Activated B cell treated with CpG ODN at 0.5 μM for 24 hours (primary cell): ENCODE results near the gene DLD. TPM values are rescaled to one million over a fixed set of nuclear protein-coding genes. Genes with fewer than 3 reads are reported as not detected.

Source experiments
- ATAC-seq: fragments of 200-7000 bp; cut with Tn5 transposase; one replicate; pipeline ENCODE4 v1.10.0; 2021; ENCODE audit warnings: low read depth, mild to moderate bottlenecking, moderate library complexity
- CTCF ChIA-PET: fragments of 350-600 bp; sonication (Branson Sonifier 250); formaldehyde crosslinking; loops from one replicate; lab custom pipeline; 2021; ENCODE audit warnings: antibody characterized with exemption; lab: Charles Lee
- POLR2A ChIA-PET: fragments of 350-600 bp; sonication (Branson Sonifier 250); formaldehyde crosslinking; loops from one replicate; lab custom pipeline; 2021; ENCODE audit warnings: antibody characterized with exemption; lab: Charles Lee
- DNase-seq: peaks from one replicate; pipeline ENCODE4 v3.0.0; 2022
- H3K27ac Mint-ChIP-seq: one replicate; pipeline ENCODE4 v1.8.0; 2020; ENCODE audit warnings: mixed read lengths
- H3K27me3 Mint-ChIP-seq: one replicate; pipeline ENCODE4 v1.8.0; 2021; ENCODE audit warnings: mixed read lengths
- H3K36me3 Mint-ChIP-seq: one replicate; pipeline ENCODE4 v1.8.0; 2021; ENCODE audit warnings: low read depth, mixed read lengths
- H3K4me1 Mint-ChIP-seq: one replicate; pipeline ENCODE4 v1.8.0; 2021; ENCODE audit warnings: mixed read lengths
- H3K4me3 Mint-ChIP-seq: one replicate; pipeline ENCODE4 v1.8.0; 2020; ENCODE audit warnings: mild to moderate bottlenecking, mixed read lengths
- H3K9me3 Mint-ChIP-seq: one replicate; pipeline ENCODE4 v1.8.0; 2020; ENCODE audit warnings: mixed read lengths
- CTCF ChIP-seq: fragments of 200-600 bp; IDR thresholded peaks from one replicate; pipeline ENCODE4 v1.8.0; 2022; ENCODE audit warnings: antibody characterized with exemption, mild to moderate bottlenecking
- intact Hi-C: fragments of 100-400 bp; cut with micrococcal nuclease; formaldehyde crosslinking; loops from one replicate; pipeline ENCODE4 v1.15.1; 2024
- total RNA-seq: library from RNA; stranded (reverse); gene quantifications from 2 replicates; pipeline ENCODE4 v1.2.3, GENCODE V29; 2022

Gene DLD
- total RNA-seq, 1 donor from 2014 or later = 66.1 TPM

- ATAC-seq (no peak), DNase-seq (no peak)
- H3K27me3 Mint-ChIP-seq = peaks cover 4% of the 10 kb centered on the region
- H3K27ac Mint-ChIP-seq = no peak overlapping the region
- H3K4me3 Mint-ChIP-seq = no peak overlapping the region
- no peaks in the 10 kb centered on the region for H3K36me3 Mint-ChIP-seq
- intact Hi-C loops = no loop called here
- ChIA-PET POLR2A (no interaction called here), CTCF (interaction anchor here (2.1 kb wide), 1 partner anchor 9 kb away, joined by 6 read pairs; no protein-coding TSS in a partner anchor)
- H3K4me1 Mint-ChIP-seq = no peaks in the 10 kb centered on the region
- no peaks in the 10 kb centered on the region for H3K9me3 Mint-ChIP-seq
- TF ChIP-seq CTCF = no peak
Observed at GRCh38 chr7:107865956-107866775, 24.8 kb upstream of the DLD start.

GRCh38 chr7:107867858-107868466 lies 23.0 kb upstream of the DLD start:
- no peaks in the 10 kb centered on the region for H3K36me3 Mint-ChIP-seq
- TF ChIP-seq CTCF = no peak
- POLR2A ChIA-PET = no interaction called here
- H3K4me3 Mint-ChIP-seq = no peak overlapping the region
- H3K27ac Mint-ChIP-seq = no peak overlapping the region
- ATAC-seq (no peak), DNase-seq (no peak)
- intact Hi-C loops = no loop called here
- no peaks in the 10 kb centered on the region for H3K9me3 Mint-ChIP-seq
- CTCF ChIA-PET = interaction anchor here (1.7 to 1.9 kb wide), 2 partner anchors 10 to 12 kb away, joined by 5 to 12 read pairs; no protein-coding TSS in a partner anchor
- H3K4me1 Mint-ChIP-seq = no peaks in the 10 kb centered on the region
- peaks cover 4% of the 10 kb centered on the region for H3K27me3 Mint-ChIP-seq

- POLR2A ChIA-PET = no interaction called here
- no peak for ATAC-seq
Observed at GRCh38 chr7:107870427-107871000, 20.5 kb upstream of the DLD start.

GRCh38 chr7:107874111-107874510 lies 16.9 kb upstream of the DLD start:
- H3K27me3 Mint-ChIP-seq = peaks cover 9% of the 10 kb centered on the region
- intact Hi-C loops = loop anchor here (1.0 to 2.0 kb wide), 4 partner anchors 131 to 1081 kb away; no protein-coding TSS in a partner anchor
- ATAC-seq (no peak), DNase-seq (no peak)
- no peaks in the 10 kb centered on the region for H3K9me3 Mint-ChIP-seq
- H3K4me3 Mint-ChIP-seq = no peak overlapping the region
- H3K27ac Mint-ChIP-seq = no peak overlapping the region
- peaks cover 2% of the 10 kb centered on the region for H3K4me1 Mint-ChIP-seq
- no peak for TF ChIP-seq CTCF
- ChIA-PET CTCF (interaction anchor here (1.0 to 1.3 kb wide), 5 partner anchors 18 to 681 kb away, joined by 3 to 13 read pairs (median 3); no protein-coding TSS in a partner anchor), POLR2A (no interaction called here)
- H3K36me3 Mint-ChIP-seq = no peaks in the 10 kb centered on the region

More at GRCh38 chr7:107870427-107871000, 20.5 kb upstream of the DLD start:
- TF ChIP-seq CTCF = no peak
- Mint-ChIP-seq H3K36me3 (no peaks in the 10 kb centered on the region), H3K4me3 (no peak overlapping the region), H3K27me3 (no peaks in the 10 kb centered on the region), H3K4me1 (peaks cover 2% of the 10 kb centered on the region), H3K27ac (no peak overlapping the region), H3K9me3 (no peaks in the 10 kb centered on the region)
- intact Hi-C loops = no loop called here
- CTCF ChIA-PET = no interaction called here
- DNase-seq = no peak
